ENCODE data around the gene EML6. TPM values are rescaled to one million over a fixed set of nuclear protein-coding genes. Genes with fewer than 3 reads are reported as not detected.

EML6 gene
- total RNA-seq, 1 donor from 2014 or later, result 0.90 TPM

GRCh38 chr2:54704688-54705605, 18.5 kb upstream of the EML6 start:
- Mint-ChIP-seq H3K4me1 (ENCODE audit: unreplicated experiment) (no peaks in the 10 kb centered on the region), H3K27ac (ENCODE audit: unreplicated experiment) (no peak overlapping the region), H3K27me3 (ENCODE audit: unreplicated experiment) (peaks cover 2% of the 10 kb centered on the region), H3K36me3 (ENCODE audit: low read depth, unreplicated experiment) (no peaks in the 10 kb centered on the region), H3K4me3 (ENCODE audit: unreplicated experiment) (no peak overlapping the region), H3K9me3 (ENCODE audit: unreplicated experiment) (no peaks in the 10 kb centered on the region)
- DNase-seq (ENCODE audit: low spot score), result no peak
- peak; percentile 28 for TF ChIP-seq CTCF (IDR thresholded peaks at IDR 0.05; ENCODE audit: unreplicated experiment)

- Mint-ChIP-seq H3K27ac (ENCODE audit: unreplicated experiment) (no peak overlapping the region), H3K27me3 (ENCODE audit: unreplicated experiment) (peaks cover 6% of the 10 kb centered on the region), H3K4me3 (ENCODE audit: unreplicated experiment) (no peak overlapping the region), H3K9me3 (ENCODE audit: unreplicated experiment) (no peaks in the 10 kb centered on the region), H3K4me1 (ENCODE audit: unreplicated experiment) (no peaks in the 10 kb centered on the region), H3K36me3 (ENCODE audit: low read depth, unreplicated experiment) (peaks cover 4% of the 10 kb centered on the region)
- TF ChIP-seq CTCF (IDR thresholded peaks at IDR 0.05; ENCODE audit: unreplicated experiment), result no peak
- no peak for DNase-seq (ENCODE audit: low spot score)
These were observed 16.8 kb upstream of the EML6 start for GRCh38 chr2:54706622-54707021.

- no peak overlapping the region for H3K27ac Mint-ChIP-seq (ENCODE audit: unreplicated experiment)
- TF ChIP-seq CTCF (IDR thresholded peaks at IDR 0.05; ENCODE audit: unreplicated experiment), result no peak
- H3K4me1 Mint-ChIP-seq (ENCODE audit: unreplicated experiment), result no peaks in the 10 kb centered on the region
- peaks cover 6% of the 10 kb centered on the region for H3K27me3 Mint-ChIP-seq (ENCODE audit: unreplicated experiment)
- no peaks in the 10 kb centered on the region for H3K9me3 Mint-ChIP-seq (ENCODE audit: unreplicated experiment)
- peak; percentile 45 for DNase-seq (ENCODE audit: low spot score)
- no peak overlapping the region for H3K4me3 Mint-ChIP-seq (ENCODE audit: unreplicated experiment)
- peaks cover 4% of the 10 kb centered on the region for H3K36me3 Mint-ChIP-seq (ENCODE audit: low read depth, unreplicated experiment)
These were observed 14.7 kb upstream of the EML6 start for GRCh38 chr2:54708584-54709335.

- no peak for DNase-seq (ENCODE audit: low spot score)
- Mint-ChIP-seq H3K36me3 (ENCODE audit: low read depth, unreplicated experiment) (peaks cover 4% of the 10 kb centered on the region), H3K27ac (ENCODE audit: unreplicated experiment) (no peak overlapping the region), H3K27me3 (ENCODE audit: unreplicated experiment) (peaks cover 7% of the 10 kb centered on the region), H3K9me3 (ENCODE audit: unreplicated experiment) (no peaks in the 10 kb centered on the region), H3K4me1 (ENCODE audit: unreplicated experiment) (no peaks in the 10 kb centered on the region), H3K4me3 (ENCODE audit: unreplicated experiment) (no peak overlapping the region)
- TF ChIP-seq CTCF (IDR thresholded peaks at IDR 0.05; ENCODE audit: unreplicated experiment), result no peak
These were observed 14.1 kb upstream of the EML6 start for GRCh38 chr2:54709336-54709809.
